HG03565 (cell line): ENCODE measurements around the gene RALA.

ENCODE experiments used
- ATAC-seq: cut with Tn5 transposase; IDR thresholded peaks from one replicate; pipeline ENCODE4 v1.9.1; 2021; ENCODE audit warnings: mild to moderate bottlenecking, moderate library complexity; ENCODE audit not compliant: unreplicated experiment

Gene RALA, protein sequence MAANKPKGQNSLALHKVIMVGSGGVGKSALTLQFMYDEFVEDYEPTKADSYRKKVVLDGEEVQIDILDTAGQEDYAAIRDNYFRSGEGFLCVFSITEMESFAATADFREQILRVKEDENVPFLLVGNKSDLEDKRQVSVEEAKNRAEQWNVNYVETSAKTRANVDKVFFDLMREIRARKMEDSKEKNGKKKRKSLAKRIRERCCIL

DNA sequence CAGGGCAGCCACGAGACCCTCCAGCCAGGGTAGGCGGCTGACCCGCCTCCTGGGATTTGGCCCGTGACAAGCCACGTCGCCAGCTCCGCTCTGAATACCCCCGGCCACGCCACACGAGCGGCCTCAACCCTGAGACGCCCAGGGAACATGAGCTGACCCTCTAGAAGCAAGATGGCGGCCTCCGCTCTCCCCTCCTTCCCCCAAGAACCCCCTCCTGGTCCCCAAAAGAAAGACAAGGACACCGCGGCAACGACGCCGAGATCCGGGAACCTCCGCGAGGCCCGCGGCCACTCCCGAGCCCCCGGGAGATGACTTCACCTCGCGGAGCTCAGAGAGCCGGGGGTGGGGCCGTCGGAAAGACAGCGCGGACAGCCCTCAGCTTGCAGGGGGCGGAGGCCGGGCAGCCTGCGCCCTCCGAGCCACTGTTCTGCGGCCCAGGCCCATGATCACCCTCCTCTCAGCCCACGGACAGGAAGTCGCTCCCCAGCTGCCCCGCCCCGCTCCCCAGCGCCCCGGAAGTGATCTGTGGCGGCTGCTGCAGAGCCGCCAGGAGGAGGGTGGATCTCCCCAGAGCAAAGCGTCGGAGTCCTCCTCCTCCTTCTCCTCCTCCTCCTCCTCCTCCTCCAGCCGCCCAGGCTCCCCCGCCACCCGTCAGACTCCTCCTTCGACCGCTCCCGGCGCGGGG, at the start of gene RALA:
Gene RALA, plus strand, starts transcription at position 526 of the 685 bp plus-strand sequence. CDS start 63,096 bp downstream, outside the sequence.
- ATAC-seq, result peak; percentile 77

DNA sequence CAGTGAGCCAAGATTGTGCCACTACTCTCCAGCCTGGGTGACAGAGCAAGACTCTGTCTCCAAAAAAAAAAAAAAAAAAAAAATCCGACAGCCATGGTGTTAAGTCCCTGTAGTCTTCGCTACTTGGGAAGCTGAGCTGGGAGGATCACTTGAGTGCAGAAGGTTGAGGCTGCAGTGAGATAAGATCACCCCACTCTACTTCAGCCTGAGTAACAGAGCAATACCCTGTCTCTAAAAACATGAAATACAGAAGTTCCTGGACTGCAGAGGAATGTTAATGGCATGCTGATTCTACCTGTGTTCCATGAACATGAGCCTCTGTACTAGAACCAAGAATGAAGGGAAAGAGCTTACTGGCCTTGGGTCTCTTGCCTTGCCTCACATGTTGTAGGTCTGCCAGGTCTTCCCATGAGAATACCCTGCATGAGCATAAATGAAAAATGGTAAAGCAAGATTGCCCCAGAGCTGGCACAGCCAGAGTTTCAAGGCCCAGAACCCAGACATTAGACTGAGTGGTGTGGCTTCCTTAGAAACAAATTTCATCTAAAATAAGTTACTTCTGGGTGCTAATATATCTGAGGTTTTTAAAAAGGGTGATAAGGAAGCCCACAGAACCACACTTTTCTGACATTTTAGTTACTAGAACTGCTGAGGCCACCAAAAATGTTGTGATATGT, 48.6 kb upstream of the RALA start:
- ATAC-seq, result no peak

DNA sequence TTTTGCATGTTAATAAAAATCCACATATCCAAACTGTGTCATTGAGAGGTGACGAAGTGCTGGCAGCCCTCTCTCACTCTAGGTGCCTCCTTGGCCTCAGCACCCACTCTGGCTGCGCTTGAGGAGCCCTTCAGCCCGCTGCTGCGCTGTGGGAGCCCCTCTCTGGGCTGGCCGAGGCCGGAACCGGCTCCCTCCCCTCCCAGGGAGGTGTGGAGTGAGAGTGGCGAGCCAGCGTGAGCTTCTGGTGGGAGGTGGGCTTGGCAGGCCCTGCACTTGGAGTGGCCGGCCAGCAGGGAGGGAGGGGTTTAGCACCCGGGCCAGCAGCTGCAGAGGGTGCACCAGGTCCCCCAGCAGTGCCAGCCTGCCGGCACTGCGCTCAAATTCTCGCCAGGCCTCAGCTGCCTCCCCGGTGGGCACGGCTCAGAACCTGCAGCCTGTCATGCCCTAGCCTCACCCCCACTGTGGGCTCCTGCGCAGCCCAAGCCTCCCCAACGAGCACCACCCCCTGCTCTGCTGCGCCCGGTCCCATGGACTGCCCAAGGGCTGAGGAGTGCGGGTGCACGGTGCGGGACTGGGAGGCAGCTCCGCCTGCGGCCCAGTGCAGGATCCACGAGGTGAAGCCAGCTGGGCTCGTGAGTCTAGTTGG, 46.0 kb upstream of the RALA start:
- no peak for ATAC-seq

DNA sequence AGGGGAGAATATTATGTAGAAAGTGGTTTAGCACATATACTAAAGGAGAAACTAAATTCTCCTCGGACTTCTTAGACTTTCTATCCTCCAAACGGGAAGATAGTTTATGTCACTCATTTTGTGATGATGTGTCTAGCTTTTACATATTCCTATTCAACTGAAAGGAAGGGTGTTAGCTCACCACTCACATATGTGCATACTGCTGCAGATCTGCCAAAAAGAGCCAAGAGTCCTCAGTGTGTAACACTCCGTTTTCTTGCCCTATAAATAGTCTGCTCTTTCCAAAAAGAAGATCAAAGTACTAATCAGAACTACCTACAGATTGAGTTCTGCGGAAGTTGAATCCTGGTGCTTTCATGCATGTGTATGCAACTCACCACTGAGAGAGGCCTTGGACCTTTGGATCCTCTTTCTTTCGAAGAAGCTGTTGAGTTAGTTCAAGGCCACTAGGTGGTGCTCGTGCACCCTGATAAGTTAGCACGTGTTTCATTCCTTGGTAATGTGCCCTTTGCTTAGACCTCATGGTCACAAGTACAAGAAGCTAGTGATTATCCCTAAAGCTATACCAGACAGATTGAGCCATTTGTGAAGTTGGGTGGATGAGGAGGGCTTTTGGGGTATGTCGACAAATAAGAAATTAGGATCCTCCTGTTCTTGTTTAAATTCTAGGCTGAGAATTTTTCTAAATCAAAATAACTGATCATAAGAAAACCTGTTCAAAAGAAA, 43.1 kb upstream of the RALA start:
- peak; percentile 96 for ATAC-seq

DNA sequence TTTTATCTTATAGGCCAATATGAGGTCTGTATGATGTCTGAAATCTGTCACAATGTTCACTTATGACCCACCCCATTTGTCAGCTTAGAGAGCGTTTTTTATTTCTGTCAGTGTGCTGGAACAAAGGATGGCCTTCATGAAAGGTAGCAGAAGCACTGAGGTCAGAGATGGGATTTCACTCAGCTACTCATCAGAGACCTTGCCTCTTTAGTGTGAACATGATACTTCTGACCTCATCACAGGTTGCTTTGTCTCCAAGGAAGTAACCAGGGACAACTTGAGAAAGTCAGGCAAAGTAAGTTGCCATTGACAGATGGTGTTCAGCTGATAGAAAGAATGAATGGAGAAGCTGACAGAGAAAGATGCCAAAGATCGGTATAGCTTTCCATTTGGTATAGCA, 40.8 kb upstream of the RALA start:
- no peak for ATAC-seq

DNA sequence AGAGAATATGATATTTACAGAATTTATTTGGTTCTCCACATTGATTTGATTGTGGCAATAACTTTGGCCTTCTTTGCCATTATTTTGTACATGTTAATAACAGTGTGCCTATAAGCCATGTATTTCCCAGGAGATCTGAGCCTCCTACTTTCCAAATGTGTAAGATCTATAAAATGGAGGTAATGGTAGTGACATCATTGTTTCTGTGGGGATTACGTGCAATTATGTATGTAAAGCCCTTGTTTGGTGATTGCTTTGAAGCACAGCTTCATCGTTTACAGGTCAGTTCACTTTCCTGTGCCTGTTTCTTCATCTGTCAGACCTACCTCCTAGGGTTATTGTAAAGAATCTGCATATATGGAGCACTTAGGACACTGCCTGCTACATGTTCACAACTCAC, 39.8 kb upstream of the RALA start:
- ATAC-seq, result no peak

DNA sequence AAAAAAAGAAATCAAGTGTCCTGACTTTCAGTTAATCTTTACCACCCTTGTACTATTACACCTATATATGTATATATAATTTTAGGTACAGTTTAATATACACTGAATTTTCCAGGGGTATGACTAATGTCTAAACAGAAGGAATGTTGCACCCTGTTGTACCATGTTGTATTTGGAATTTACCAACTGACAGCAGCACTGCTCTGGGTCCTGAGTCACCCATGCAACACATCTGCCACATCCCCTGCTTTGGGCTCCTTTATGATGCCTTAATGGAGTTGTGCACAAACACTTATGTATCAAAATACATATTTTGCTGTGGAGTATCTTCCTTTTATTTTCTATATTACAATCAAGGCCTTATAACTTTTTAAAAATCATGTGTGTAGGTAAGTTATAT, 36.0 kb upstream of the RALA start:
- no peak for ATAC-seq

DNA sequence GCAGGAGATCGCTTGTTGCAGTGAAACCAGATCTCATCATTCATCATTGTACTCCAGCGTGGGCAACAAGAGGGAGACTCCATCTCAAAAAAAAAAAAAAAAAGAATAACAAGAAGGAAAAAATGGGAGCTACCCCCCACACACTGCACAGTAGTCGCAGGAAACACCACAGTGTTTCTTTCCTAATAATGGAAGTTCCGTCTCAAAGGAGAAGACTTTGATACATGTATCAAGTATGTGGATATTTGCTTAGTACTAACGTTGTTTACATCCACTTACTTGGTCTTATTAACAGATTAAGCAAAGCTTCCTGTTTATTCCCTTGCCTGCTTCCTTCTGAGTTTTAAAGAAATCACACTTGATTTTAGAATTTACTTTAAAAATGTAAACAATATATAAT, 35.0 kb upstream of the RALA start:
- ATAC-seq, result no peak

DNA sequence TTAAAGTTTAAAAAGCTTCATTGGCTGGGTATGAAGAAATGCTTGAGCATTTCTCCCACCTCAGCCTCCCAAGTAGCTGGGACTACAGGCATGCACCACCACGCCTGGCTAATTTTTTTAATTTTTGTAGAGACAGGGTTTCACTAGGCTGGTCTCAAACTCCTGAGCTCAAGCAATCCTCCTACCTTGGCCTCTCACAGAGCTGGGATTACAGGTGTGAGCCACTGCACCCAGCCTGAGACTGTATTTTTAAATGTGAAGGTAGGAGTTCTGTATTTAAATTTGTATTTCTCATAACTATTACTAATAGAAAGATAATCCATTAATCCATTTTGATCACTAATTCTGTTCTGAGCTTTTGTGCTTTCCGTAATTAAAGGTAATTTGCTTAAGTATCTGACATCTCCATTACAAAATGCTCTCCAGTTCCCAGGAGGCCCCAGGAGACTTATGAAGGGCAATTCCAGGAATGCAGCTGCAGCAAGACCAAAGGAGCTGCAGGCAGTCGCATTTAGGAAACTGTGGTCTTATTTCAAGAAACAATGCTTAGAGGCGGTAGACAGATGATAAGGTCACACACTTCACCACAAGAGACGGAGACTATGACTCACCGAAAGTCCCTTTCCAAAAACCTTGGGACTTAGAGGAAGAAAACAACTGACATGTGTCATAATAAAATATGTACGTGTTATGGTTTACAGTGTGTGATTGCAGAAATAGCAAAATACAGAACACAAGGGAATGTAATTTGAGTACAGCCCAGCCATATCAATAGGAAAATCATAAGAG, 33.9 kb upstream of the RALA start:
- peak; percentile 94 for ATAC-seq

DNA sequence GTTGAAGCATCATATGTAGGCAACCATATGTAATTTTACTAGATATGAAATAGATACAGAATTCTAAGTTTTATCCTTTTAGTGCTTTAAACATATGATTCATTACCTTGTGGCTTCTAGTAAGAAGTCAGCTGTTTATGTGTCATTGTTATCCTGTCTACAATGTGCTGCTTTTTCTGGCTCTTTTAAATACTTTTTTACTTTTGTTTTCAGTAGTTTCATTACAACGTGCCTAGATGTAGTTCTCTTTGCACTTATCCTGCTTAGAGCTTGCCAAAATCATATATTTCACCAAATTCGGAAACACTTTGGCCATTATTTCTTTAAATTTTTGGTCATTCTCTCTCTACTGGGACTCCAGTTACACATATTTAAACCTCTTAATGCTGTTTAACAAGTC, 30.8 kb upstream of the RALA start:
- ATAC-seq, result no peak

DNA sequence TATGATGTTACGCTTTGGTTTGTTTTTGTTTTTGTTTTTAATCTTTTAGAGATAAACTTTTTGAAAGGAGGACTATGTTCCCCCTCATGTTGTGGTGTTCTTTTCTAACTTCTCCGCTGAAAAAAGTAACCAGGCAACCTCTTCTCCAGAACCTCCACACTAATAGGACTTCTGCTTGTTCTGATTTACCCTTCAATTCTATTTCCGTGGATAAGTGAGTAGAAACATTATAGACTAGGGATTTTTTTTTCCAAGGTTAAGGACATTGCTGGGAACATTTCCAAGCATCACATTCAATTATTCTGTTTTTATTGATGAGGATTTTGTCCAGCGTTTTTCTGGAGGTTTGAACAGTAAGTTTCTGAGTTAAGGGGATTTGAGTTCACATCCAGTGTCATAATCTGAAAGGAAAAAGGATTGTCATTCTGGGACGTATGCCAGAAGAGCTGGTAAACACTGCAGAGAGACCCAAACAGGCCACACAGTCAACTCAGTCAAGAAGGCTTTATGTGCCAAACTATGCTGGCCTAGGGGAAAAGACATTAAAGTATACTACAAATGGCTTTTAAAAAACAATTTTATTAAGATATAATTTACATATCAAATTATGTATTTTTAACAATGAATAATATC, 28.3 kb upstream of the RALA start:
- ATAC-seq, result no peak

DNA sequence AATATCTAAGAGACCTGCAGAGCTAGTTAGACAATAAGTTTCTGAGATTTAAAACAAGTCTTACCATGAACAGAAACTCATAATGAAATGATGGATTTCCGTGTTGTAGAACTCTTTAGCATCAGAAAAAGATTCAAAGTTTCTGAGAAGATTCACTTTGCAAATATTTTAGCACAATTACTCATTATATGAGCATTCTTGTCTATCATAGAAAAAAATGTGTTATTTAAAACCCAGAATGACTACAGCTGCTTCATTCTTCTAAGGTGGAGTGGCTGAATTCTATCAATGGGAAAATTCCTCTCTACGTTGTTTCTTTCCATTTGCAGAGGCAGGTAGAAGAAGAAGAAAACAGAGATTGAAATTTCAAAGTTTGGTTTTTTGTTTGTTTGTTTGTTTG, 21.0 kb upstream of the RALA start:
- ATAC-seq, result no peak

DNA sequence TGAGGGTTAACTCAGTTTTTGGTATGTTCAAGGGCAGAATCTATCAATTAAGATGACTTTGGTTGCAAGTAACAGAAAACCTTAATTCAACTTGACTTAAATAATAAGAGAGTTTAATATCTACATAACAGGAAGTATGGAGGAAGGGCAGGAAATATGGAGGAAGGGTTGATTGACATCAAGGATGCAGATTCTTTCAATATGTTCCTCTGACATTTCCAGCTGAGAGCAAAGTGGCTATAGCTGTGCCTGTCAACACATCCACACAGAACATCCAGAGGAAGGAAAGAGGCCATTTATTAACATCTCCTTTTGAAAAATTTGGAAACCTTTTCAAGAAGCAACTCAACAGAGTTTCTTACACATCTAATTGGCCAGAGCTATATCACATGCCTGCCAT, 19.4 kb upstream of the RALA start:
- no peak for ATAC-seq

DNA sequence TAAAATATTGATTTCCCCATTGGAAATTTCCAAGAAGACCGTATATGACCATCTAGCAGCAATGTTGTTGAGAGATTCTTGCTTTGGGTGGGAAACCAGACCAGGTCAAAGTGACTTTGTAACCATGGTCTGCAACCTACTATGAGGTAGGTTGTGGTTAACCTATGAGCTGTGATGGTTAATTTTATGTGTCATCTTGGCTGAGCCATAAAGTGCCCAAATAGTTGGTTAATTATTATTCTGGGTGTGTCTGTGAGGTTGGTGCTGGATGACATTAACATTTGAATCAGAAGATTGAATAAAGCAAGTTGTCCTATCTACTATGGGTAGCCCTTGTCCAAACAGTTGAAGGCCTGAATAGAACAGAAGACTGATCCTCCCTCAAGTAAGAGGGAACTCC, 18.3 kb upstream of the RALA start:
- ATAC-seq, result no peak

DNA sequence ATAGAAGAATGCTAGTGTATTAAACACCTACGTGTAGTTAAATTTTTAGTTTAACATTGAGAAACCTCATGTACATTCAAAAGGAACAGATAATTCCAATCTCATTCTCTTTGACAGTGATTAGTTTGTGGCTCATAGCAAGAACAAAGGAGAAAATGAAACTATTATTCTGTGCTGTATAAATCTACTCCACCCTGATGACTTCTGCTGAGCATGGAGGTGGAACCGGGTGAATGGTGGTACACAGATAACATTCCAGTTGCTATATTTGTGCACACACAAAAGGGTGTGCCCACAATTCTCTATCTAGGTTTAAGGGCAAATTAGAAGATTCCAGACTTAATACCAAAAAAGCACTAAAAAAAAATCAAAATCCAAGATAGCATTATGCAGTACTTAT, 17.0 kb upstream of the RALA start:
- ATAC-seq, result no peak

DNA sequence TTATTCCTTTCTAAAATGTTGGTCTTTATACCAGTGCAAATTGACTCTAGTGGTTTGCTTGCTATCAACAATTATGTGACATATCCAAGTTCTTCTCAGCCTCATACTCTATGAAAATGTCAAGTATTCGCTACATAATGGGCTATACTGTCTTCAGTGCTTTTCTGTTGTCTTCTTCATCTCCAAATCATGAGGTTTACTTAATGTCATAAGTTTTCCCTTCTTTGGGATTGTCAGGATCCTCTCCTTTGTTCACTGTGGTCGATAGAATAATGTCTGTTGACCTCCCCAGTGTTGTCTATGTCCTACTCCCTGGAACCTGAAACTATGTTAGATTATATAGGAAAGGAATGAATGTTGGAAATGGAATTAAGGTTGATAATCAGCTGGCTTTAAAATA, 16.4 kb upstream of the RALA start:
- ATAC-seq, result no peak

DNA sequence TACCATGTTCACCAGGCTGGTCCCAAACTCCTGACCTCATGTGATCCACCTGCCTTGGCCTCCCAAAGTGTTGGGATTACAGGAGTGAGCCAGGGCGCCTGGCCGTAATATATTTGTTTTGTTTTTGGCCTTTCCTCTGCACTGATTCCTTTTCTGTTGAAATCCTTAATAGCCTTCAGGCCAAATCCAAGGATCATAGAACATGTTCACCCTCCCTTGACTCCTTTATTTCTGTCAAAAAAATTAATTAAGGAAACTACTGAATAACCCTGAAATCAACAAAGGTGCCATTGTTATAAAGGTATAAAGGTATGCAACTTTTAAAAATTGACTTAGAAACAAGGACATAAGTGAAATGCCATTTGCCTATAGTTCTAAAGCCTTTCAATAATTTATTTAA, 15.5 kb upstream of the RALA start:
- ATAC-seq, result no peak

DNA sequence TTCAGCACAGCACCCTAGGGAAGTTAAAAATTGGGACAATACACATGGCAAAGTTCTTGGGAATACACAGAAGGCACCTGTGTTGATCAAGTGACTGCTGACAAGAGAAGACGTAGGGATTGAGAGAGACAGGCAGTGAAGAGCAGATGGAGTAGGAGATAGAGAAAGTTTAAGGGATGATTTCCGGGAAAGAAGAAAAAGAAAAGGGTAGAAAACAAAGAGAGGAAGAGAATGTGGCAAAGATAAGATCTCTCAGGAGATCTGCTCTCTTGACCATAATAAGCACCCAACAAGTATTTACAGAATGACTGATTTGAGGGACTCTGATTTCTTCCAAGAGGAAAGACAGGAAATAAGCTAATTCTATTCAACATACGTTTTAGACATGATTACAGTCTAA, 15.1 kb upstream of the RALA start:
- no peak for ATAC-seq

DNA sequence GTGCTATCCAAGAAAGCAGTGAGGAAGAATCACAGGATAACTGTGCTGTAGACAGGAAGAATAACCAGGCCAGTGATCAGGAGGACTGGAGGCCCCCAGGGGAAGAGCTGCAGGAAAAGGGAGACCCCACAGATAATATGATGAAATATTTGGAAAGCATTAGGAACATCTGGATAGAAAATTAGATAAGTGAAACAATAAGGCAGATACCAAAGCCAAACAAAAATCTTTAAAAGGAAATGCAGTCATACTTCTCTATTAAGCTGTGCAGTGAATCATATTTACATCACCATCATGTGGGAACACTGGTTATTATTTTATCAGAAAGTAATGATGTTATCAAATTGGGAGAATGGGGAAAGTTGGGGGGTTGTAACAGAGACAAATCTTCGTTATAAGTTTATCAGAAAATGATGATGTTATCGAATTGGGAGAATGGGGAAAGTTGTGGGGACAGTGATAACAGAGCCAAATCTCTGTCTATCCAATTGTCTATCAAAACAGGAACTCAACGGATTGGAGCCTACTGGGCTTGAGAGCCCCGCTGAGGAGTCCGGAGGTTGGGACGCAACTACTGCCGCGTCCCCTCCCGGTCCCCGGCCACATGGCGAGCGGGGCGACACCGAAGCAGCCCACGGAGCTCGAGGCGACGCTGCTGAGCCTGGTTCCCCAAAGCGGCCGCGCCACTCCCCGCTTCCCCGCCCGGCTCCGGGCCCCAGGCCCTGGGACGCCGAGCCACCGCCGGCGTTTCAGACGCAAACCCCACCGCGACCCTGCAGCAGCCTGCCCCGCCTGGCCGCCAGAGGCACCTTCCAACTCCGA, 14.0 kb upstream of the RALA start:
- ATAC-seq, result no peak
